Transverse colon (tissue), 4 donors: Measurements from ENCODE around the gene ADGRB3. TPM values are rescaled to one million over a fixed set of nuclear protein-coding genes. Genes with fewer than 3 reads are reported as not detected.

Source experiments
- DNase-seq: peaks from one replicate; pipeline ENCODE4 v3.0.0-alpha.2; 2019
- H3K27ac ChIP-seq, 4 donors: fragments of 200-600 bp; sonication (generic); 2 replicates each; pipeline ENCODE4 v1.5.1; 2016 to 2018; ENCODE audit warnings: inconsistent platforms in 4 of 4
- H3K27me3 ChIP-seq: fragments of 200-600 bp; sonication (generic); 2 replicates; pipeline ENCODE4 v1.5.1; 2017; ENCODE audit warnings: inconsistent platforms
- H3K36me3 ChIP-seq, 4 donors: fragments of 200-600 bp; sonication (generic); 2 replicates each; pipeline ENCODE4 v1.5.1; 2017 to 2019; ENCODE audit warnings: inconsistent platforms in 4 of 4
- H3K4me1 ChIP-seq, 4 donors: fragments of 200-600 bp; sonication (generic); 2 replicates each; pipeline ENCODE4 v1.5.1; 2017 to 2020; ENCODE audit warnings: inconsistent platforms in 4 of 4
- H3K4me3 ChIP-seq, 4 donors: fragments of 200-600 bp; sonication (generic); 1 replicate in 1 of 4; 2 replicates in 3 of 4; pipeline versions ENCODE4 v1.5.1 to v1.6.1; 2017 to 2019; ENCODE audit warnings: inconsistent platforms in 4 of 4
- H3K9me3 ChIP-seq, 2 donors: fragments of 200-600 bp; sonication (generic); 2 replicates each; pipeline ENCODE4 v1.5.1; 2017 to 2019; ENCODE audit warnings: inconsistent platforms in 2 of 2
- CTCF ChIP-seq, 5 experiments: fragments of 200-600 bp in 3 of 5; fragments of 450-650 bp in 2 of 5; sonication (generic) in 3 of 5; IDR thresholded peaks; 1 replicate in 2 of 5; 2 replicates in 3 of 5; pipeline ENCODE4 v1.5.1; 2016 to 2017; ENCODE audit warnings: antibody characterized with exemption in 5 of 5, inconsistent platforms in 3 of 5, mild to moderate bottlenecking in 2 of 5, moderate library complexity in 1 of 5
- EP300 ChIP-seq: sonication (generic); formaldehyde crosslinking; IDR thresholded peaks from one replicate; pipeline ENCODE4 v1.6.1; 2017; ENCODE audit warnings: antibody characterized with exemption, low read depth
- POLR2A ChIP-seq: fragments of 450-650 bp; IDR thresholded peaks from one replicate; pipeline ENCODE4 v1.6.1; 2016; ENCODE audit warnings: antibody characterized with exemption, mild to moderate bottlenecking, moderate library complexity
- POLR2AphosphoS5 ChIP-seq, 3 donors: sonication (generic); formaldehyde crosslinking; IDR thresholded peaks; one replicate each; pipeline ENCODE4 v1.6.1; 2016; ENCODE audit warnings: antibody characterized with exemption in 3 of 3
- WGBS, 2 donors: methylation state at CpG; one replicate each; pipeline ENCODE4 v1.1.5; 2018; ENCODE audit warnings: low coverage in 1 of 2; 5-methylcytosine and 5-hydroxymethylcytosine counted together
- in situ Hi-C, 4 donors: fragments of 200-750 bp; cut with MboI; loops; one replicate each; pipeline versions ENCODE4 v1.15.0 to v1.15.1; 2017; ENCODE audit warnings: low sequenced_read_pairs in 3 of 4, low pct_ligation_motif_present in 1 of 4, low pct_unique_long_range_greater_than_20kb in 1 of 4
- intact Hi-C: fragments of 100-400 bp; cut with DNase I; formaldehyde crosslinking; loops from one replicate; pipeline ENCODE4 v1.15.1; 2023; ENCODE audit warnings: low total_unique reads
- total RNA-seq, 4 donors: library from RNA; depleted of rRNA; stranded (reverse); fragments of >200 nt; gene quantifications; one replicate each; pipeline ENCODE4 v1.1.0, GENCODE V29; 2016

ADGRB3 gene
- total RNA-seq, 4 donors from 2014 or later = 0.37 to 20.5 (median 2.2) TPM

GRCh38 chr6:69408886-69409285 lies 773.8 kb downstream of the ADGRB3 start:
- no peak for DNase-seq
- Histone ChIP-seq H3K36me3 (no peaks in the 10 kb centered on the region), H3K4me1 (no peaks in the 10 kb centered on the region), H3K9me3 (no peaks in the 10 kb centered on the region), H3K27me3 (no peaks in the 10 kb centered on the region), H3K27ac (no peak overlapping the region), H3K4me3 (no peak overlapping the region)
- in situ Hi-C loops = no loop called here
- WGBS, 2 donors = 23% methylated on average over 3 of the region's 3 CpGs; no CpG with 5 or more reads in 1 of the 2 donors
- no peak for TF ChIP-seq EP300
- no peak for TF ChIP-seq CTCF (IDR thresholded peaks at IDR 0.05)
- TF ChIP-seq POLR2A = no peak
- no peak for TF ChIP-seq POLR2AphosphoS5 (IDR thresholded peaks at IDR 0.05)
- intact Hi-C loops = no loop called here

- TF ChIP-seq EP300 (no peak), CTCF (IDR thresholded peaks at IDR 0.05) (no peak), POLR2A (no peak), POLR2AphosphoS5 (IDR thresholded peaks at IDR 0.05) (no peak)
- Histone ChIP-seq H3K36me3 (no peaks in the 10 kb centered on the region), H3K4me3 (no peak overlapping the region), H3K9me3 (no peaks in the 10 kb centered on the region), H3K4me1 (no peaks in the 10 kb centered on the region), H3K27me3 (no peaks in the 10 kb centered on the region), H3K27ac (no peak overlapping the region)
- 29 to 54% methylated on average over 2 of the region's 2 CpGs for WGBS, 2 donors
- intact Hi-C loops (no loop called here), in situ Hi-C loops (no loop called here)
- no peak for DNase-seq
These were observed 781.7 kb downstream of the ADGRB3 start for GRCh38 chr6:69416776-69417175.

GRCh38 chr6:69421269-69421668 lies 786.2 kb downstream of the ADGRB3 start:
- Histone ChIP-seq H3K27ac (no peak overlapping the region), H3K36me3 (no peaks in the 10 kb centered on the region), H3K4me3 (no peak overlapping the region), H3K9me3 (no peaks in the 10 kb centered on the region), H3K27me3 (no peaks in the 10 kb centered on the region), H3K4me1 (no peaks in the 10 kb centered on the region)
- intact Hi-C loops = no loop called here
- DNase-seq = no peak
- in situ Hi-C loops = no loop called here
- TF ChIP-seq POLR2A (no peak), POLR2AphosphoS5 (IDR thresholded peaks at IDR 0.05) (no peak), EP300 (no peak), CTCF (IDR thresholded peaks at IDR 0.05) (no peak)

GRCh38 chr6:69422020-69422419 lies 786.9 kb downstream of the ADGRB3 start:
- no peak overlapping the region for H3K4me3 ChIP-seq
- H3K9me3 ChIP-seq = no peaks in the 10 kb centered on the region
- no peak for DNase-seq
- in situ Hi-C loops (no loop called here), intact Hi-C loops (no loop called here)
- no peaks in the 10 kb centered on the region for H3K4me1 ChIP-seq
- no peaks in the 10 kb centered on the region for H3K27me3 ChIP-seq
- 86% methylated on average over 1 of the region's 1 CpG for WGBS, 2 donors
- TF ChIP-seq CTCF (IDR thresholded peaks at IDR 0.05) = no peak
- no peak for TF ChIP-seq POLR2A
- TF ChIP-seq EP300 = no peak
- TF ChIP-seq POLR2AphosphoS5 (IDR thresholded peaks at IDR 0.05) = no peak
- no peaks in the 10 kb centered on the region for H3K36me3 ChIP-seq
- H3K27ac ChIP-seq = no peak overlapping the region
